Natural killer cell (primary cell): Measurements from ENCODE around the gene CCDC28A. TPM values are rescaled to one million over a fixed set of nuclear protein-coding genes. Genes with fewer than 3 reads are reported as not detected.

Experiments used
- ATAC-seq, 3 donors: fragments of 150-1000 bp in 2 of 3; fragments of 200-7000 bp in 1 of 3; cut with Tn5 transposase; 1 replicate in 1 of 3; 2 replicates in 2 of 3; pipeline ENCODE4 v1.10.0; 2021; ENCODE audit warnings: mild to moderate bottlenecking in 2 of 3, moderate library complexity in 2 of 3
- DNase-seq, 2 donors: peaks; one replicate each; pipeline versions ENCODE4 v3.0.0 to v3.0.0-alpha.2; 2013 to 2021; ENCODE audit warnings: mixed read lengths in 1 of 2
- H3K27ac ChIP-seq: one replicate; pipeline ENCODE4 v1.5.1; 2013; ENCODE audit warnings: mild to moderate bottlenecking, low read length
- H3K27me3 ChIP-seq: one replicate; pipeline ENCODE4 v1.6.1; 2013; ENCODE audit warnings: low read length; ENCODE audit not compliant: control insufficient read depth, insufficient read depth
- H3K36me3 ChIP-seq: one replicate; pipeline ENCODE4 v1.6.1; 2013; ENCODE audit warnings: low read length; ENCODE audit not compliant: control insufficient read depth, insufficient read depth
- H3K4me1 ChIP-seq: one replicate; pipeline ENCODE4 v1.6.1; 2013; ENCODE audit warnings: low read length; ENCODE audit not compliant: control insufficient read depth, insufficient read depth
- H3K4me3 ChIP-seq: one replicate; pipeline ENCODE4 v1.5.1; 2013; ENCODE audit warnings: low read length
- H3K9me3 ChIP-seq: one replicate; pipeline ENCODE4 v1.6.1; 2013; ENCODE audit warnings: low read length; ENCODE audit not compliant: control insufficient read depth, insufficient read depth
- H3K27ac Mint-ChIP-seq, 2 donors: one replicate each; pipeline ENCODE4 v1.8.0; 2022; ENCODE audit warnings: mild to moderate bottlenecking in 2 of 2, mixed read lengths in 2 of 2, moderate library complexity in 1 of 2
- H3K27me3 Mint-ChIP-seq, 2 donors: one replicate each; pipeline ENCODE4 v1.8.0; 2022; ENCODE audit warnings: low read depth in 2 of 2, mixed read lengths in 2 of 2
- H3K36me3 Mint-ChIP-seq: one replicate; pipeline ENCODE4 v1.8.0; 2022; ENCODE audit warnings: mixed read lengths
- H3K4me1 Mint-ChIP-seq, 2 donors: one replicate each; pipeline ENCODE4 v1.8.0; 2022; ENCODE audit warnings: mixed read lengths in 2 of 2
- H3K4me3 Mint-ChIP-seq: one replicate; pipeline ENCODE4 v1.8.0; 2022; ENCODE audit warnings: mild to moderate bottlenecking, moderate library complexity, mixed read lengths
- H3K9me3 Mint-ChIP-seq, 2 donors: one replicate each; pipeline ENCODE4 v1.8.0; 2022; ENCODE audit warnings: mixed read lengths in 2 of 2
- WGBS: methylation state at CpG from one replicate; pipeline ENCODE4 v1.1.7; 2013; ENCODE audit warnings: missing lambda C conversion rate; ENCODE audit not compliant: insufficient coverage; 5-methylcytosine and 5-hydroxymethylcytosine counted together
- intact Hi-C: fragments of 100-400 bp; cut with micrococcal nuclease; formaldehyde crosslinking; loops from one replicate; pipeline ENCODE4 v1.14.2; 2022
- total RNA-seq, 4 donors: library from RNA; stranded (reverse); fragments of 120-200 nt in 1 of 4; gene quantifications; one replicate each; pipeline versions ENCODE4 v1.2.3 to v1.2.4, GENCODE V29; 2013 to 2022
- TF ChIP-seq, protein P1 (sequence below): fragments of 200-600 bp; IDR thresholded peaks from one replicate; pipeline ENCODE4 v1.8.0; 2022; ENCODE audit warnings: antibody characterized with exemption

The CCDC28A gene
- total RNA-seq, 3 donors from 2014 or later (not counting 1 experiment from before 2014, with no cell fraction given), result 22.2 to 25.4 (median 24.3) TPM

DNA sequence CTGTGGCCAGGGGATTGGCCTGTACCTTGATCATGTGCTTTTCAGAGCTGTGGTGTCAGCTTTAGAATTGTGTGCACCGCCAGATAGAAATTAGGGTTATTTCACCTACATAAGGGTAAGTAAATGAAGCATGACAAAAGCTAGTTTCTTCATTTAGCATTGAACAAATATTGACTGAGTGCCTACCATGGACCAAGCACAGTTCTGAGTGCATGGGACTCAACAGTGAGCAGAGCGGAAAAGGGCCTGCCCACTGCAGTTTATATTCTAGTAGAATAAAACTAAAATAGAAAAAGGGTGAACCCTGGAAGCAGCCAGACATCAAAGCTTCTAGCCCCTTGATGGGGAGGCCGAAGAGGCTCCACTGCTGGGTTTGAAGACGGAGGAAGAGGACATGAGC is 48.0 kb downstream of the CCDC28A start:
- DNase-seq (no peak), ATAC-seq (no peak)
- Histone ChIP-seq H3K27ac (no peak overlapping the region), H3K27me3 (no peaks in the 10 kb centered on the region), H3K4me1 (no peaks in the 10 kb centered on the region), H3K9me3 (no peaks in the 10 kb centered on the region), H3K4me3 (no peak overlapping the region), H3K36me3 (no peaks in the 10 kb centered on the region)
- Mint-ChIP-seq H3K36me3 (no peaks in the 10 kb centered on the region), H3K27me3 (no peaks in the 10 kb centered on the region), H3K4me1 (no peaks in the 10 kb centered on the region), H3K4me3 (no peak overlapping the region), H3K9me3 (no peaks in the 10 kb centered on the region), H3K27ac (no peak overlapping the region)
- intact Hi-C loops, result no loop called here
- 78% methylated on average over 4 of the region's 4 CpGs for WGBS
- TF ChIP-seq, protein P1, sequence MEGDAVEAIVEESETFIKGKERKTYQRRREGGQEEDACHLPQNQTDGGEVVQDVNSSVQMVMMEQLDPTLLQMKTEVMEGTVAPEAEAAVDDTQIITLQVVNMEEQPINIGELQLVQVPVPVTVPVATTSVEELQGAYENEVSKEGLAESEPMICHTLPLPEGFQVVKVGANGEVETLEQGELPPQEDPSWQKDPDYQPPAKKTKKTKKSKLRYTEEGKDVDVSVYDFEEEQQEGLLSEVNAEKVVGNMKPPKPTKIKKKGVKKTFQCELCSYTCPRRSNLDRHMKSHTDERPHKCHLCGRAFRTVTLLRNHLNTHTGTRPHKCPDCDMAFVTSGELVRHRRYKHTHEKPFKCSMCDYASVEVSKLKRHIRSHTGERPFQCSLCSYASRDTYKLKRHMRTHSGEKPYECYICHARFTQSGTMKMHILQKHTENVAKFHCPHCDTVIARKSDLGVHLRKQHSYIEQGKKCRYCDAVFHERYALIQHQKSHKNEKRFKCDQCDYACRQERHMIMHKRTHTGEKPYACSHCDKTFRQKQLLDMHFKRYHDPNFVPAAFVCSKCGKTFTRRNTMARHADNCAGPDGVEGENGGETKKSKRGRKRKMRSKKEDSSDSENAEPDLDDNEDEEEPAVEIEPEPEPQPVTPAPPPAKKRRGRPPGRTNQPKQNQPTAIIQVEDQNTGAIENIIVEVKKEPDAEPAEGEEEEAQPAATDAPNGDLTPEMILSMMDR, result no peak

DNA sequence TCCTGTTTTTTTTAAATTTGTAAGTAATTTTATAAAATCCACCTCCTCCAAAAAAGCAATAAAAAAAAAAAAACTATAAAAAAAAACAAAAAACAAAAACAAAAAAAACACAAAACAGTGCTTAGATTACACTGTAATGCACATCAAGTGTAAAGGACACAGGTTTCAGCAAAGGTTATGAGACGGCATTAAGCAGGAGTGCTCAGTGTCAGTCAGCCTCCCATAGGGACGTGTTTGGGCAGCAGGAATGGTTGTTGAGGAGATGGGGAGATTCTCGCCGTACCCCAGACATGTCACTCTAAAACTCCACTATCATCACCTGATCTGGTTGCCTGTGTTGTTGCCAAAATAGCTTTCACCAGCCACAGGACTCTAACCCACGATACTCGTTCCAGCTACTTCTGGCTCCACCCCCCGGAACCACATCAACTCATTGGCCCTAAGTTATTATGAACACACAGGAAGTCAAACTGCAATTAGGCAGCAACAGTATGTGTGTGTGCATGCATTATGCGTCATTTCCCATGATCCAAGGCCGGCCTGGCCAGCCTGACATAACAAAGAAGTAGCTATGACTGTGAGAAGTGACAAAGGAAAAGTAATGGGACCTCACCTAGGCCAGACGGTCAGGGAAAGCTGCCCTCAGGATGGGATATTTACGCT is 51.0 kb downstream of the CCDC28A start:
- Mint-ChIP-seq H3K36me3 (no peaks in the 10 kb centered on the region), H3K27ac (no peak overlapping the region), H3K9me3 (no peaks in the 10 kb centered on the region), H3K4me1 (peaks cover 0 to 4% of the 10 kb centered on the region in 2 donors), H3K27me3 (no peaks in the 10 kb centered on the region), H3K4me3 (no peak overlapping the region)
- H3K4me3 ChIP-seq, result no peak overlapping the region
- TF ChIP-seq, protein P1, result no peak
- intact Hi-C loops, result no loop called here
- H3K36me3 ChIP-seq, result no peaks in the 10 kb centered on the region
- WGBS, result 79% methylated on average over 11 of the region's 11 CpGs
- DNase-seq (peak in 1 of 2 donors; percentile 36), ATAC-seq (no peak)
- no peaks in the 10 kb centered on the region for H3K4me1 ChIP-seq
- H3K27ac ChIP-seq, result no peak overlapping the region
- H3K27me3 ChIP-seq, result no peaks in the 10 kb centered on the region
- H3K9me3 ChIP-seq, result no peaks in the 10 kb centered on the region

DNA sequence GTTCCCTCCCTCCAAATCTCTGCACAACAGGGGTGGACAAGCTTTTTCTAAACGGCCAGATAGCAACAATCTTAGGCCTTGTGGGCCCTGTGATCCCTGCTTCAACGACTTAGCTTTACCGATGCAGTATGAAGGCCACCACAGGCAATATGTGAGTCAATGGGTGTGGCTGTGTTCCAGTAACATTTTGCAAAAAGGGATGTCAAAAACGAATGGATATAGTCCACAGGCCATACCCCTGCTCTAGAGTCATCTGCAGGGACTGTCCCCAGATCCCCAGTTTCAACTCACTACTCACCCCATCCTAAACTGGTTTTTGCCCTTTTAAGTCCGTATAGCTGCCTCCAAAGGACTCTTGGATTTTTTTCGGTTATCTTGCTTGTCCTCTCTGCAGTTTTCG is 56.7 kb downstream of the CCDC28A start:
- Histone ChIP-seq H3K27ac (no peak overlapping the region), H3K4me1 (no peaks in the 10 kb centered on the region), H3K4me3 (no peak overlapping the region), H3K9me3 (no peaks in the 10 kb centered on the region), H3K36me3 (no peaks in the 10 kb centered on the region), H3K27me3 (no peaks in the 10 kb centered on the region)
- no peak for DNase-seq
- no peak overlapping the region for H3K4me3 Mint-ChIP-seq
- no peak overlapping the region for H3K27ac Mint-ChIP-seq
- no peaks in the 10 kb centered on the region for H3K27me3 Mint-ChIP-seq
- no peaks in the 10 kb centered on the region for H3K36me3 Mint-ChIP-seq
- no peak for ATAC-seq
- TF ChIP-seq, protein P1, result no peak
- WGBS, result 88% methylated on average over 7 of the region's 7 CpGs
- H3K4me1 Mint-ChIP-seq, result peaks cover 0 to 4% of the 10 kb centered on the region in 2 donors
- no peaks in the 10 kb centered on the region for H3K9me3 Mint-ChIP-seq
- intact Hi-C loops, result no loop called here

DNA sequence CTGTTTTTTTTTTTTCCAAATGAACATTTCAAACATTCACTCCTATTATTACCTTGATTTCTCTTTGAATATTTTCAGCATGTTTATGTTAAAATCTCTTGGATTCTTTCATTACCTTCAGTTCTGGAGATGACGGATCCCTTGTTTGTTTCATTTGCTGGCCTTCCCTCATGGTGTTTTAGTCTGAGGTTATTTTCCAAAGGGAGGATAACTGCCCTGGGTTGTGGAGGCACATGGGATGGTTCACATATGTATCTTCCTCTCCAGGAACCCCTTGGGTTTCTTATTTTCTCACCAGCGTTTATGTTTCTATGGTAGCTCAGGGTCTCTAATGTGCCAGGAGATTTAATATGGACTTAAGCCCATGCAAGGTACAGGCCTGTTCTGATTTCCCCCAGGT is 58.6 kb downstream of the CCDC28A start:
- no peak overlapping the region for H3K4me3 Mint-ChIP-seq
- no peaks in the 10 kb centered on the region for H3K36me3 Mint-ChIP-seq
- H3K4me1 Mint-ChIP-seq, result peaks cover 0 to 4% of the 10 kb centered on the region in 2 donors
- TF ChIP-seq, protein P1, result no peak
- intact Hi-C loops, result no loop called here
- H3K36me3 ChIP-seq, result no peaks in the 10 kb centered on the region
- no peaks in the 10 kb centered on the region for H3K27me3 Mint-ChIP-seq
- no peak for ATAC-seq
- WGBS, result 100% methylated on average over 2 of the region's 2 CpGs
- H3K27me3 ChIP-seq, result no peaks in the 10 kb centered on the region
- H3K4me1 ChIP-seq, result no peaks in the 10 kb centered on the region
- no peak overlapping the region for H3K27ac ChIP-seq
- no peaks in the 10 kb centered on the region for H3K9me3 ChIP-seq
- H3K27ac Mint-ChIP-seq, result no peak overlapping the region
- no peak overlapping the region for H3K4me3 ChIP-seq
- no peak for DNase-seq
- no peaks in the 10 kb centered on the region for H3K9me3 Mint-ChIP-seq
